ENCODE data around the gene GNAT1.
"Not testable (repeated sequence)": the region's sequence is repeated elsewhere in the genome, so short reads cannot be mapped to it uniquely, and the experiment has no call there.

GNAT1 gene

GRCh38 chr3:50243543-50243895 lies 52.1 kb downstream of the GNAT1 start:
- no peak for DNase-seq

- DNase-seq, result not testable (repeated sequence)
Observed at GRCh38 chr3:50244813-50245212, 53.4 kb downstream of the GNAT1 start.

GRCh38 chr3:50245251-50245745 lies 53.9 kb downstream of the GNAT1 start:
- DNase-seq, result no peak

- DNase-seq, result peak; percentile 90
Observed at GRCh38 chr3:50245831-50246516, 54.6 kb downstream of the GNAT1 start.

- DNase-seq, result peak; percentile 94
Observed at GRCh38 chr3:50246517-50246954, 55.1 kb downstream of the GNAT1 start.
